Gastroesophageal sphincter (tissue), 4 donors: ENCODE measurements around the gene FIGN. TPM values are rescaled to one million over a fixed set of nuclear protein-coding genes. Genes with fewer than 3 reads are reported as not detected.
A peak's percentile ranks its signal among the peaks of the same experiment; 100 is the strongest.

Experiments
- ATAC-seq: fragments of 150-250 bp; one replicate; pipeline ENCODE4 v1.9.1; 2016; ENCODE audit warnings: mild to moderate bottlenecking, moderate library complexity
- H3K27ac ChIP-seq, 4 donors: fragments of 200-600 bp; sonication (generic) in 3 of 4; 1 replicate in 3 of 4; 2 replicates in 1 of 4; pipeline ENCODE4 v1.5.1; 2016 to 2019
- H3K27me3 ChIP-seq: fragments of 200-600 bp; sonication (generic); one replicate; pipeline ENCODE4 v1.5.1; 2019
- H3K36me3 ChIP-seq, 2 donors: fragments of 200-600 bp; sonication (generic); one replicate each; pipeline ENCODE4 v1.5.1; 2019; ENCODE audit warnings: control low read depth in 1 of 2
- H3K4me1 ChIP-seq, 3 donors: fragments of 200-600 bp; sonication (generic); 1 replicate in 2 of 3; 2 replicates in 1 of 3; pipeline ENCODE4 v1.5.1; 2016 to 2019; ENCODE audit warnings: control low read depth in 2 of 3
- H3K4me3 ChIP-seq, 2 donors: fragments of 200-600 bp; sonication (generic); one replicate each; pipeline ENCODE4 v1.5.1; 2019; ENCODE audit warnings: mild to moderate bottlenecking in 1 of 2, moderate library complexity in 1 of 2
- H3K9me3 ChIP-seq, 3 donors: fragments of 200-600 bp; sonication (generic); one replicate each; pipeline ENCODE4 v1.5.1; 2017 to 2019; ENCODE audit warnings: control low read depth in 2 of 3
- EP300 ChIP-seq: sonication (generic); formaldehyde crosslinking; IDR thresholded peaks from one replicate; pipeline ENCODE4 v1.6.1; 2017; ENCODE audit warnings: antibody characterized with exemption, mild to moderate bottlenecking
- POLR2A ChIP-seq, 2 donors: fragments of 450-650 bp; IDR thresholded peaks; one replicate each; pipeline ENCODE4 v1.6.1; 2017; ENCODE audit warnings: antibody characterized with exemption in 2 of 2, mild to moderate bottlenecking in 2 of 2, moderate library complexity in 1 of 2
- POLR2AphosphoS5 ChIP-seq: sonication (generic); formaldehyde crosslinking; IDR thresholded peaks from one replicate; pipeline ENCODE4 v1.6.1; 2017; ENCODE audit warnings: antibody characterized with exemption
- WGBS, 2 donors: methylation state at CpG; one replicate each; pipeline ENCODE4 v1.1.5; 2018; ENCODE audit warnings: low coverage in 1 of 2; 5-methylcytosine and 5-hydroxymethylcytosine counted together
- total RNA-seq, 4 donors: library from RNA; depleted of rRNA; stranded (reverse); fragments of >200 nt; gene quantifications; one replicate each; pipeline ENCODE4 v1.1.0, GENCODE V29; 2016
- TF ChIP-seq, protein P1 (sequence below), 4 experiments: fragments of 200-600 bp in 2 of 4; fragments of 450-650 bp in 2 of 4; sonication (generic) in 1 of 4; IDR thresholded peaks; one replicate each; pipeline ENCODE4 v1.5.1; 2017 to 2019; ENCODE audit warnings: antibody characterized with exemption in 4 of 4, mild to moderate bottlenecking in 2 of 4, moderate library complexity in 2 of 4

The FIGN gene
- total RNA-seq, 4 donors from 2014 or later: 5.0 to 17.5 (median 10.2) TPM

DNA sequence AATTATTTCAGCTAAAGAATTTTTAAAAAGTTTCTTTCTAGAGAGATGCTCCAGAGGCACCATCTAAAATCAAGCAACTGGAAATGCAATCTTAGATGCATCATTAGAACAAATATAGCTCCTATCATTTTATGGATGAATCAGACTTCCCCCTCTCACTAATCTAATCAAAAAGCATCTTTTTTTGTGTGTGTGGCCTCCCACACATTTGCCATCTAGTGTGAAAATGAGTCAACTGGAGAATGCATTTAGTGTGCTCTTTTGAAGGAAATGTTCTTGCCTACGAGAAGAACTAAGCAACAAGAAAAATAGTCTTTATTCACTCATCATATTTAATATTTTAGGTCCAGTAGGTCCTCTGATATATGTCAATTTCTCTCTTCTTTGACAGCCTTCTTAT lies 39.5 kb upstream of the FIGN start:
- Histone ChIP-seq H3K9me3 (no peaks in the 10 kb centered on the region), H3K36me3 (no peaks in the 10 kb centered on the region), H3K27me3 (no peaks in the 10 kb centered on the region), H3K27ac (no peak overlapping the region), H3K4me3 (no peak overlapping the region), H3K4me1 (no peaks in the 10 kb centered on the region)
- no peak for TF ChIP-seq EP300
- 36 to 64% methylated on average over 1 of the region's 1 CpG for WGBS, 2 donors
- no peak for ATAC-seq

DNA sequence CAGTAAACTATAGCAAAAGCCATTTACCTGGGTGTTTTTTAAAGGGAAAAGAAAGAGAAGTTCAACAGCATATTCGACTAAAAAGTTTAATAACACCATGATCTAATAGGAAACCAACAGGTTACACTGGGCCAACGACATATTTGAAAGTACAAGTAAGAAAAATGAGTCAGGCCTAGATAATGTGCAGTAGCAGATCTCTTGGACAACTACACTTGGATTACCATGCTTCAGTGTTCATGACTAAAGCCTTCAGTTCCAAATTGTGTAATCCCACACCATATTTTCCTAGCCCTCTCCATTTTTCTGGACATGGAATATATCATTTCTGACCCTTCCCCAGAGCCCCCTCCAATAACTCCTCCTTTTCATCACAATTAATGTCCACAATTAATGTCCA lies 39.1 kb upstream of the FIGN start:
- H3K27ac ChIP-seq: no peak overlapping the region
- WGBS, 2 donors: 48 to 68% methylated on average over 2 of the region's 2 CpGs

DNA sequence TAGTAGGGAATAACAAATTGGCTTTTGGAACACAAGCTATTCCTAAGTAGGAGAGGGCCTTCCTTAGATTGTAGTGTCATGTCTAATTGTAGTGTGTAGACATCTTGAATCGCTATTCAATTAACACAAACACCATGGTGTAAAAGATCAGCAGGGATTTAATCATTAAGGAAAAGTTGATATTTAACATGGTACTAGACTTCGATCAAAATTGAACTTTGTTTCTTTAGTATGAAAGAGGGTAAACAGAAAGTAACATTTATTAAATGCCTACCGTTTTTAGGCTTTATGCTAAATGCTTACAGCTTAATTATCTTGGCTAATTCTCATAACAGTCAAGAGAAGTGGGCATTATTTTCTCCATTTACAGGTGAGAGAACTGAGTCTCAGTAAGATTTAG lies 37.5 kb upstream of the FIGN start:
- Histone ChIP-seq H3K4me3 (no peak overlapping the region), H3K36me3 (no peaks in the 10 kb centered on the region), H3K27ac (no peak overlapping the region), H3K4me1 (no peaks in the 10 kb centered on the region), H3K9me3 (no peaks in the 10 kb centered on the region), H3K27me3 (no peaks in the 10 kb centered on the region)
- TF ChIP-seq, protein P1, sequence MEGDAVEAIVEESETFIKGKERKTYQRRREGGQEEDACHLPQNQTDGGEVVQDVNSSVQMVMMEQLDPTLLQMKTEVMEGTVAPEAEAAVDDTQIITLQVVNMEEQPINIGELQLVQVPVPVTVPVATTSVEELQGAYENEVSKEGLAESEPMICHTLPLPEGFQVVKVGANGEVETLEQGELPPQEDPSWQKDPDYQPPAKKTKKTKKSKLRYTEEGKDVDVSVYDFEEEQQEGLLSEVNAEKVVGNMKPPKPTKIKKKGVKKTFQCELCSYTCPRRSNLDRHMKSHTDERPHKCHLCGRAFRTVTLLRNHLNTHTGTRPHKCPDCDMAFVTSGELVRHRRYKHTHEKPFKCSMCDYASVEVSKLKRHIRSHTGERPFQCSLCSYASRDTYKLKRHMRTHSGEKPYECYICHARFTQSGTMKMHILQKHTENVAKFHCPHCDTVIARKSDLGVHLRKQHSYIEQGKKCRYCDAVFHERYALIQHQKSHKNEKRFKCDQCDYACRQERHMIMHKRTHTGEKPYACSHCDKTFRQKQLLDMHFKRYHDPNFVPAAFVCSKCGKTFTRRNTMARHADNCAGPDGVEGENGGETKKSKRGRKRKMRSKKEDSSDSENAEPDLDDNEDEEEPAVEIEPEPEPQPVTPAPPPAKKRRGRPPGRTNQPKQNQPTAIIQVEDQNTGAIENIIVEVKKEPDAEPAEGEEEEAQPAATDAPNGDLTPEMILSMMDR (IDR thresholded peaks at IDR 0.05): no peak
- WGBS, 2 donors: 88 to 92% methylated on average over 3 of the region's 3 CpGs
- no peak for ATAC-seq

More for the DNA sequence above, 39.1 kb upstream of the FIGN start:
- H3K4me3 ChIP-seq: no peak overlapping the region
- H3K4me1 ChIP-seq: no peaks in the 10 kb centered on the region
- no peaks in the 10 kb centered on the region for H3K9me3 ChIP-seq
- TF ChIP-seq, protein P1 (IDR thresholded peaks at IDR 0.05): no peak
- TF ChIP-seq POLR2AphosphoS5 (no peak), EP300 (no peak), POLR2A (IDR thresholded peaks at IDR 0.05) (no peak)
- ATAC-seq: peak; percentile 83
- no peaks in the 10 kb centered on the region for H3K27me3 ChIP-seq
- no peaks in the 10 kb centered on the region for H3K36me3 ChIP-seq

DNA sequence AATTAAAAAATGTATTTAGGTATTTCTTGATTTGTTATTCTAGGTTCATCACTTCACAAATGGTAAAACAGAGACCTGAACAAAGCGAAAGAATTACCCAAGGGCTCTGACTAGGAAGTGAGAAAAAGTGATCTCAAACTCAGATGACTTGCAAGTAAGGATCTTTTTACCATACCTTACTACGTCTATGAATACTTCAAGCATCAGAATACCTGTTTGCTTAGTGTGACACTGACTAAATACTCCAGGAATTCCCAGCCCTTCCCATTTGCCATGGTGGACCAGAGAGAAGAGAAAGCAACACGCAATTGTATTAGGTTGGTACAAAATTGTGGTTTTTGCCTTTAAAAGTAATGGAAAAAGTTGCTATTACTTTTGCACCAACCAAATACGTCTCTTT lies 35.8 kb upstream of the FIGN start:
- no peak for ATAC-seq
- H3K4me1 ChIP-seq: no peaks in the 10 kb centered on the region
- TF ChIP-seq, protein P1 (IDR thresholded peaks at IDR 0.05): no peak
- TF ChIP-seq EP300 (no peak), POLR2AphosphoS5 (no peak), POLR2A (IDR thresholded peaks at IDR 0.05) (no peak)
- no peaks in the 10 kb centered on the region for H3K27me3 ChIP-seq
- H3K27ac ChIP-seq: no peak overlapping the region
- no peaks in the 10 kb centered on the region for H3K9me3 ChIP-seq
- WGBS, 2 donors: 85 to 86% methylated on average over 4 of the region's 4 CpGs
- H3K36me3 ChIP-seq: no peaks in the 10 kb centered on the region
- H3K4me3 ChIP-seq: no peak overlapping the region

DNA sequence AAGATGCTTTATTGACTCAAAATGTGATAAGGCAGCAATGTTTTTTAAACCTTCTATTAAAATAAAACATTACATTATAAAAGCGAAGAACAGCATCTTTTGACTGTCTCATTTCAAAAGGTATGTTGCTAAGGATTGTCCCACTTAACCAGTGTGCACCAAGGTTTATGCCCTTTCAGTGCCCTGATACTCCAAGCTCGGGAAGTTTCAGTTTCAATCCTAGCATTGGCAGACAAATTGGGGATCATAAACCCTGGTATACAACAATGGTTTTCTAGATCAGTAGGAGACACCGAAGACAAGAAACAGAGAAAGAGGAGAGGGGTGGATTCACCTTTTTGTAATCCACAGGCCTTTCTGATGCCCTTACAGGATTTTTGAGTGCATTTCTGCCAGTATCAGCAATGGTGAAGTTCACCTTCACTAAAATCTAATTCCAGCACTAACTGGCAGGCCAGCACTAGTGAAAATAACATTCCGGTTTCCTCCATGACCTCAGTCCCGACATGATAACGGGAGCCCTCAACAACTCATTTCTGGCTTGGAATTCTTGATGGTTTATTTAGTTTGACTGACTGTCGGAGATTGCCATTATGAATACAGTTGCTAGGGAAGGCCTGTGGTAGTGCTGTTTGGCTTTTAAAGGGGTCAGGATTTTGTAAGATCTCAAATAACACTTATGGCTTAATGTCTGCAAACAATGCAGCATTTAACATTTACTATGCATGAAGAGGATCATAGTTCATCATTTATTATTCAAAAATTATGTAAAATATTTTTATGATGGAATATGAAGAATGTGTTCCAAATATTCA lies 33.3 kb upstream of the FIGN start:
- H3K4me1 ChIP-seq: no peaks in the 10 kb centered on the region
- H3K27ac ChIP-seq: no peak overlapping the region
- 46 to 48% methylated on average over 6 to 7 of the region's 7 CpGs for WGBS, 2 donors
- H3K27me3 ChIP-seq: no peaks in the 10 kb centered on the region
- TF ChIP-seq, protein P1 (IDR thresholded peaks at IDR 0.05): no peak
- TF ChIP-seq EP300 (no peak), POLR2AphosphoS5 (no peak), POLR2A (IDR thresholded peaks at IDR 0.05) (no peak)
- no peaks in the 10 kb centered on the region for H3K36me3 ChIP-seq
- no peak overlapping the region for H3K4me3 ChIP-seq
- no peak for ATAC-seq
- no peaks in the 10 kb centered on the region for H3K9me3 ChIP-seq
